K562 (cell line): ENCODE data around the gene LCA5L. TPM values are rescaled to one million over a fixed set of nuclear protein-coding genes. Genes with fewer than 3 reads are reported as not detected.

Experiments used
- CHD7 ChIP-seq: fragments of 200-600 bp; sonication (generic); IDR thresholded peaks from one replicate; pipeline ENCODE4 v1.6.1; 2012; ENCODE audit warnings: mild to moderate bottlenecking, low read depth, low read length, inconsistent platforms
- CREB5 ChIP-seq: fragments of 250-450 bp; sonication (Bioruptor Pico); IDR thresholded peaks from 2 replicates; pipeline ENCODE4 v1.5.0; 2020; ENCODE audit warnings: mild to moderate bottlenecking
- CREM ChIP-seq: IDR thresholded peaks from 2 replicates; pipeline ENCODE4 v1.6.1; 2014; ENCODE audit warnings: antibody characterized with exemption, low read depth
- ETS1 ChIP-seq: conservative IDR thresholded peaks from 2 replicates; pipeline ENCODE4 v1.6.1; 2011; ENCODE audit warnings: low read depth, mild to moderate bottlenecking, low read length; ENCODE audit not compliant: control insufficient read depth
- GABPB2 ChIP-seq: fragments of 250-450 bp; sonication (Bioruptor Pico); conservative IDR thresholded peaks from 2 replicates; pipeline ENCODE4 v1.5.1; 2021; ENCODE audit warnings: mild to moderate bottlenecking
- KAT2B ChIP-seq: IDR thresholded peaks from one replicate; pipeline ENCODE4 v1.6.1; 2012; ENCODE audit warnings: low read depth, mild to moderate bottlenecking, control low read depth, inconsistent platforms, low read length, moderate library complexity
- KLF1 ChIP-seq: fragments of 450-650 bp; IDR thresholded peaks from 2 replicates; pipeline ENCODE4 v1.6.1; 2016; ENCODE audit warnings: missing genetic modification characterization, missing compliant biosample characterization
- POLR2B ChIP-seq: fragments of 450-650 bp; IDR thresholded peaks from 2 replicates; pipeline ENCODE4 v1.6.1; 2018; ENCODE audit warnings: low read depth; ENCODE audit not compliant: partially characterized antibody
- PYGO2 ChIP-seq: fragments of 450-650 bp; IDR thresholded peaks from 2 replicates; pipeline ENCODE4 v1.6.1; 2016; ENCODE audit warnings: mild to moderate bottlenecking, missing genetic modification characterization, moderate library complexity, missing compliant biosample characterization
- ZNF140 ChIP-seq: fragments of 250-450 bp; sonication (Bioruptor Pico); IDR thresholded peaks from 2 replicates; pipeline ENCODE4 v1.8.0; 2021; ENCODE audit warnings: moderate library complexity, mild to moderate bottlenecking, inconsistent platforms
- ZNF699 ChIP-seq: fragments of 250-450 bp; sonication (Bioruptor Pico); IDR thresholded peaks from 2 replicates; pipeline ENCODE4 v1.8.0; 2021; ENCODE audit warnings: mild to moderate bottlenecking, moderate library complexity; ENCODE audit not compliant: insufficient replicate concordance
- ZNF780A ChIP-seq: fragments of 250-450 bp; sonication (Bioruptor Pico); IDR thresholded peaks from 2 replicates; pipeline ENCODE4 v1.5.0; 2021; ENCODE audit warnings: mild to moderate bottlenecking
- ZNF79 ChIP-seq: fragments of 250-450 bp; sonication (Bioruptor Pico); IDR thresholded peaks from 2 replicates; pipeline ENCODE4 v1.4.0; 2020; ENCODE audit warnings: low read depth, mild to moderate bottlenecking, moderate library complexity
- polyA plus RNA-seq, 8 experiments: library from polyadenylated mRNA; depleted of rRNA in 4 of 8; stranded (reverse) in 5 of 8; unstranded in 3 of 8; fragments of >200 nt; fragmentation: Nextera tagmentation in 2 of 8; fragmentation: Illumina TruSeq in 1 of 8; extraction: Ambion mirVana in 2 of 8; extraction: Trizol in 1 of 8; gene quantifications; 2 replicates each; pipeline versions ENCODE4 v1.2.1 to v1.2.3, GENCODE V29; 2011 to 2014; ENCODE audit warnings: inconsistent platforms in 1 of 8, missing spikeins in 1 of 8
- total RNA-seq, 7 experiments: library from RNA; depleted of rRNA in 6 of 7; stranded (reverse); fragments of >200 nt in 6 of 7; fragmentation: Illumina TruSeq in 2 of 7; extraction: Trizol in 2 of 7; gene quantifications; 2 replicates each; pipeline versions ENCODE4 v1.2.1 to v1.2.3, GENCODE V29; 2011 to 2021; ENCODE audit warnings: low replicate concordance in 1 of 7

LCA5L gene
- total and polyA plus RNA-seq, 9 of the 15 experiments (the other 6 are each of a cell fraction or from before 2014, with no cell fraction given): 1.8 to 4.9 (median 3.8) TPM

- TF ChIP-seq CREB5 (CRISPR knock-in tag) (no peak), ZNF699 (CRISPR knock-in tag) (no peak), CHD7 (no peak), ZNF780A (CRISPR knock-in tag) (no peak), POLR2B (peak; percentile 93), ZNF140 (CRISPR knock-in tag) (0 out of 2 replicates have a peak, but pooled peaks have one; percentile 26), CREM (peak; percentile 58), KAT2B (no peak), ZNF79 (CRISPR knock-in tag) (no peak), ETS1 (peak; percentile 86), GABPB2 (CRISPR knock-in tag) (no peak; the same call in 1 of the 2 replicates), KLF1 (tag) (no peak; the same call in 1 of the 2 replicates), PYGO2 (tag) (no peak)
These were observed at the start of gene LCA5L (continued) for GRCh38 chr21:39445321-39446269.
